ENCODE results near the gene LRTM2. TPM values are rescaled to one million over a fixed set of nuclear protein-coding genes. Genes with fewer than 3 reads are reported as not detected.

LRTM2 gene
- total RNA-seq, 1 donor from 2014 or later = not detected

GRCh38 chr12:1877169-1877878 lies 57.0 kb downstream of the LRTM2 start:
- intact Hi-C loops (cut with DNase I) = no loop called here
- no peak for DNase-seq (ENCODE audit: low spot score)

GRCh38 chr12:1878214-1878613 lies 57.8 kb downstream of the LRTM2 start:
- no peak for DNase-seq (ENCODE audit: low spot score)
- intact Hi-C loops (cut with DNase I) = no loop called here

GRCh38 chr12:1878695-1879094 lies 58.3 kb downstream of the LRTM2 start:
- intact Hi-C loops (cut with DNase I) = no loop called here

GRCh38 chr12:1879633-1880032 lies 59.3 kb downstream of the LRTM2 start:
- DNase-seq (ENCODE audit: low spot score) = no peak
- intact Hi-C loops (cut with DNase I) = no loop called here

More at GRCh38 chr12:1878695-1879094, 58.3 kb downstream of the LRTM2 start:
- no peak for DNase-seq (ENCODE audit: low spot score)

GRCh38 chr12:1880153-1880845 lies 59.9 kb downstream of the LRTM2 start:
- DNase-seq (ENCODE audit: low spot score) = no peak
- intact Hi-C loops (cut with DNase I) = no loop called here

- intact Hi-C loops (cut with DNase I) = no loop called here
These were observed 60.5 kb downstream of the LRTM2 start for GRCh38 chr12:1880876-1881275.

GRCh38 chr12:1881301-1881700 lies 60.9 kb downstream of the LRTM2 start:
- DNase-seq (ENCODE audit: low spot score) = no peak
- intact Hi-C loops (cut with DNase I) = no loop called here

More at GRCh38 chr12:1880876-1881275, 60.5 kb downstream of the LRTM2 start:
- DNase-seq (ENCODE audit: low spot score) = no peak

GRCh38 chr12:1881936-1882335 lies 61.6 kb downstream of the LRTM2 start:
- no peak for DNase-seq (ENCODE audit: low spot score)
- intact Hi-C loops (cut with DNase I) = no loop called here

- DNase-seq (ENCODE audit: low spot score) = no peak
- intact Hi-C loops (cut with DNase I) = no loop called here
These were observed 62.0 kb downstream of the LRTM2 start for GRCh38 chr12:1882405-1882804.

- DNase-seq (ENCODE audit: low spot score) = no peak
- intact Hi-C loops (cut with DNase I) = no loop called here
These were observed 62.6 kb downstream of the LRTM2 start for GRCh38 chr12:1882850-1883470.

- intact Hi-C loops (cut with DNase I) = no loop called here
- no peak for DNase-seq (ENCODE audit: low spot score)
These were observed 63.1 kb downstream of the LRTM2 start for GRCh38 chr12:1883513-1883912.

- no peak for DNase-seq (ENCODE audit: low spot score)
- intact Hi-C loops (cut with DNase I) = no loop called here
These were observed 64.3 kb downstream of the LRTM2 start for GRCh38 chr12:1884651-1885050.

- DNase-seq (ENCODE audit: low spot score) = no peak
- intact Hi-C loops (cut with DNase I) = no loop called here
These were observed 64.8 kb downstream of the LRTM2 start for GRCh38 chr12:1885082-1885596.

GRCh38 chr12:1885599-1886245 lies 65.4 kb downstream of the LRTM2 start:
- intact Hi-C loops (cut with DNase I) = no loop called here
- no peak for DNase-seq (ENCODE audit: low spot score)

Other genes starting within 250 kb of the LRTM2 start
- gene FBXL14, start 226.0 kb upstream of the LRTM2 start, total RNA-seq = 6.9 TPM
- gene WNT5B, start 191.3 kb upstream of the LRTM2 start, total RNA-seq = 0.43 TPM
- gene ADIPOR2, start 129.5 kb upstream of the LRTM2 start, total RNA-seq = 33.4 TPM
- 0.89 TPM for gene CACNA2D4, start 98.1 kb downstream of the LRTM2 start, total RNA-seq
- gene DCP1B, start 183.9 kb downstream of the LRTM2 start, total RNA-seq = 2.1 TPM
- gene CACNA1C, start 232.4 kb downstream of the LRTM2 start, total RNA-seq = 182 TPM

Data from cardiac septum (tissue), 1 donor.